AG04449 (cell line): ENCODE results near the gene CKAP2L.

Source experiments
- CTCF ChIA-PET: fragments of 350-600 bp; formaldehyde crosslinking; extraction: SDS; loops from one replicate; lab custom pipeline; 2021; ENCODE audit warnings: antibody characterized with exemption; lab: Yijun Ruan, JAX
- POLR2A ChIA-PET: fragments of 400-600, 350-600 bp; formaldehyde crosslinking; extraction: SDS; loops from one replicate; lab custom pipeline; 2020; ENCODE audit warnings: antibody characterized with exemption, inconsistent platforms; lab: Yijun Ruan, JAX
- DNase-seq: peaks from one replicate; pipeline ENCODE4 v3.0.0-alpha.2; 2010; ENCODE audit warnings: low read depth, low spot score
- H3K4me3 ChIP-seq: 2 replicates; pipeline ENCODE4 v1.5.1; 2011; ENCODE audit warnings: low read depth, mild to moderate bottlenecking, control low read depth, low read length
- CTCF ChIP-seq: IDR thresholded peaks from one replicate; pipeline ENCODE4 v1.5.1; 2011; ENCODE audit warnings: mild to moderate bottlenecking, moderate library complexity, low read length, control low read depth, inconsistent platforms; ENCODE audit not compliant: insufficient read depth; ENCODE audit errors: missing control alignments

CKAP2L gene

GRCh38 chr2:112787729-112788393, 23.5 kb upstream of the CKAP2L start:
- no peak for DNase-seq
- POLR2A ChIA-PET: no interaction called here
- H3K4me3 ChIP-seq: no peak overlapping the region
- CTCF ChIA-PET: interaction anchor here (1.4 to 3.9 kb wide), 2 partner anchors 38 to 154 kb away, joined by 4 to 17 read pairs; no protein-coding TSS in a partner anchor
- TF ChIP-seq CTCF: no peak

- CTCF ChIA-PET: interaction anchor here (3.9 kb wide), 1 partner anchor 155 kb away, joined by 17 read pairs; no protein-coding TSS in a partner anchor
- no peak for TF ChIP-seq CTCF
These were observed 22.9 kb upstream of the CKAP2L start for GRCh38 chr2:112787294-112787693.

GRCh38 chr2:112784199-112785189, 20.1 kb upstream of the CKAP2L start, which contains the start of gene IL1A:
IL1A (minus strand) TSS chr2:112784493; CDS start chr2:112783770, 723 bp downstream.
- H3K4me3 ChIP-seq: no peak within 1 kb of the TSS

More at GRCh38 chr2:112787294-112787693, 22.9 kb upstream of the CKAP2L start:
- no peak for DNase-seq
- H3K4me3 ChIP-seq: no peak overlapping the region
- POLR2A ChIA-PET: no interaction called here

GRCh38 chr2:112783187-112783714, 18.8 kb upstream of the CKAP2L start:
- CTCF ChIA-PET: interaction anchor here (1.5 kb wide), 1 partner anchor 159 kb away, joined by 8 read pairs; no protein-coding TSS in a partner anchor
- TF ChIP-seq CTCF: no peak
- H3K4me3 ChIP-seq: no peak overlapping the region
- POLR2A ChIA-PET: interaction anchor here (1.1 kb wide), 1 partner anchor 15 kb away, joined by 3 read pairs; no protein-coding TSS in a partner anchor
- no peak for DNase-seq

More at GRCh38 chr2:112784199-112785189, 20.1 kb upstream of the CKAP2L start, which contains the start of gene IL1A:
- peak; percentile 14 for DNase-seq
- ChIA-PET POLR2A (no interaction called here), CTCF (interaction anchor here (0.6 to 3.9 kb wide), 4 partner anchors 18 to 158 kb away, joined by 3 to 17 read pairs (median 3); no protein-coding TSS in a partner anchor)
- no peak for TF ChIP-seq CTCF

- no peak for DNase-seq
- ChIA-PET POLR2A (interaction anchor here (1.1 kb wide), 1 partner anchor 14 kb away, joined by 3 read pairs; no protein-coding TSS in a partner anchor), CTCF (interaction anchor here (1.4 to 2.1 kb wide), 3 partner anchors 9 to 160 kb away, joined by 3 to 10 read pairs (median 8); no protein-coding TSS in a partner anchor)
- no peak for TF ChIP-seq CTCF
- H3K4me3 ChIP-seq: no peak overlapping the region
These were observed 17.9 kb upstream of the CKAP2L start for GRCh38 chr2:112782234-112782799.
